Chondrocyte (in vitro differentiated cells): ENCODE measurements around the gene NACC1. TPM values are rescaled to one million over a fixed set of nuclear protein-coding genes. Genes with fewer than 3 reads are reported as not detected.
A peak's percentile ranks its signal among the peaks of the same experiment; 100 is the strongest.

Experiments used
- DNase-seq: peaks from one replicate; pipeline ENCODE4 v3.0.0; 2021; ENCODE audit warnings: mixed read lengths, low spot score
- H3K27ac Mint-ChIP-seq: one replicate; pipeline ENCODE4 v1.8.0; 2021; ENCODE audit warnings: mild to moderate bottlenecking, moderate library complexity, mixed read lengths; ENCODE audit not compliant: unreplicated experiment
- H3K27me3 Mint-ChIP-seq: 2 replicates; pipeline ENCODE4 v1.8.0; 2021; ENCODE audit warnings: low read depth, mixed read lengths
- H3K36me3 Mint-ChIP-seq: 2 replicates; pipeline ENCODE4 v1.8.0; 2021; ENCODE audit warnings: low read depth, mixed read lengths
- H3K4me1 Mint-ChIP-seq: 2 replicates; pipeline ENCODE4 v1.8.0; 2021; ENCODE audit warnings: low read depth, mild to moderate bottlenecking, mixed read lengths
- H3K4me3 Mint-ChIP-seq: one replicate; pipeline ENCODE4 v1.8.0; 2021; ENCODE audit warnings: mild to moderate bottlenecking, moderate library complexity, mixed read lengths; ENCODE audit not compliant: unreplicated experiment
- H3K9me3 Mint-ChIP-seq: 2 replicates; pipeline ENCODE4 v1.8.0; 2021; ENCODE audit warnings: low read depth, mixed read lengths
- total RNA-seq: library from RNA; stranded (reverse); gene quantifications from 3 replicates; pipeline ENCODE4 v1.2.1, GENCODE V29; 2021
- TF ChIP-seq, protein P1 (sequence below): fragments of 200-600 bp; sonication (generic); IDR thresholded peaks from 2 replicates; pipeline ENCODE4 v1.5.0; 2021; ENCODE audit warnings: antibody characterized with exemption, mild to moderate bottlenecking, moderate library complexity

The NACC1 gene
- total RNA-seq, 1 donor from 2014 or later = 47.3 TPM

GRCh38 chr19:13091400-13092157 lies 26.5 kb upstream of the NACC1 start:
- TF ChIP-seq, protein P1, sequence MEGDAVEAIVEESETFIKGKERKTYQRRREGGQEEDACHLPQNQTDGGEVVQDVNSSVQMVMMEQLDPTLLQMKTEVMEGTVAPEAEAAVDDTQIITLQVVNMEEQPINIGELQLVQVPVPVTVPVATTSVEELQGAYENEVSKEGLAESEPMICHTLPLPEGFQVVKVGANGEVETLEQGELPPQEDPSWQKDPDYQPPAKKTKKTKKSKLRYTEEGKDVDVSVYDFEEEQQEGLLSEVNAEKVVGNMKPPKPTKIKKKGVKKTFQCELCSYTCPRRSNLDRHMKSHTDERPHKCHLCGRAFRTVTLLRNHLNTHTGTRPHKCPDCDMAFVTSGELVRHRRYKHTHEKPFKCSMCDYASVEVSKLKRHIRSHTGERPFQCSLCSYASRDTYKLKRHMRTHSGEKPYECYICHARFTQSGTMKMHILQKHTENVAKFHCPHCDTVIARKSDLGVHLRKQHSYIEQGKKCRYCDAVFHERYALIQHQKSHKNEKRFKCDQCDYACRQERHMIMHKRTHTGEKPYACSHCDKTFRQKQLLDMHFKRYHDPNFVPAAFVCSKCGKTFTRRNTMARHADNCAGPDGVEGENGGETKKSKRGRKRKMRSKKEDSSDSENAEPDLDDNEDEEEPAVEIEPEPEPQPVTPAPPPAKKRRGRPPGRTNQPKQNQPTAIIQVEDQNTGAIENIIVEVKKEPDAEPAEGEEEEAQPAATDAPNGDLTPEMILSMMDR = peak; percentile 49
- DNase-seq = peak; percentile 96
- peak overlapping the region; percentile 62 for H3K4me3 Mint-ChIP-seq
- peaks cover 3% of the 10 kb centered on the region for H3K27me3 Mint-ChIP-seq
- H3K27ac Mint-ChIP-seq = peak overlapping the region; percentile 94
- no peaks in the 10 kb centered on the region for H3K9me3 Mint-ChIP-seq
- peaks cover 54% of the 10 kb centered on the region for H3K4me1 Mint-ChIP-seq
- peaks cover 15% of the 10 kb centered on the region for H3K36me3 Mint-ChIP-seq

DNA sequence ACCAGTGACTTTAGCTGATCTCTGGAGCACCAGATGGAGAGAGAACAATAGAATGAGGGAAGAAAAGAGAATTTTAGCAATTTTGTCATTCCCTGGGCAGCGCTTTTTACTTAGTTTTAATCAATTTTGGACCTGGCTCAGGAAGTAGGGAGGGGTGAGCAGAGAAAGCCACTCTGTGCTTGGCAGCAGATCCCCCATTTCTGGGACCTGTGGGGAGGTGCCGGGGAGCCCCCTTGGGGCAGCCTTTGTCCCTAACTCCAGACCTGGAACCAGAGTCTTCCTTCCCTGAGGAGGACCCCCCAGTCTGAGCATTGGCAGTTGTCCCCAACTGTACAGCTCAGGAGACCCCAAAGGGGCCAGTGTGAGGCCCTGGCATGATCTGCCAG lies 25.9 kb upstream of the NACC1 start:
- TF ChIP-seq, protein P1 = no peak
- Mint-ChIP-seq H3K27ac (peak overlapping the region; percentile 94), H3K9me3 (no peaks in the 10 kb centered on the region), H3K27me3 (peaks cover 7% of the 10 kb centered on the region), H3K4me1 (peaks cover 57% of the 10 kb centered on the region), H3K4me3 (peak overlapping the region; percentile 62), H3K36me3 (peaks cover 14% of the 10 kb centered on the region)
- DNase-seq = no peak

DNA sequence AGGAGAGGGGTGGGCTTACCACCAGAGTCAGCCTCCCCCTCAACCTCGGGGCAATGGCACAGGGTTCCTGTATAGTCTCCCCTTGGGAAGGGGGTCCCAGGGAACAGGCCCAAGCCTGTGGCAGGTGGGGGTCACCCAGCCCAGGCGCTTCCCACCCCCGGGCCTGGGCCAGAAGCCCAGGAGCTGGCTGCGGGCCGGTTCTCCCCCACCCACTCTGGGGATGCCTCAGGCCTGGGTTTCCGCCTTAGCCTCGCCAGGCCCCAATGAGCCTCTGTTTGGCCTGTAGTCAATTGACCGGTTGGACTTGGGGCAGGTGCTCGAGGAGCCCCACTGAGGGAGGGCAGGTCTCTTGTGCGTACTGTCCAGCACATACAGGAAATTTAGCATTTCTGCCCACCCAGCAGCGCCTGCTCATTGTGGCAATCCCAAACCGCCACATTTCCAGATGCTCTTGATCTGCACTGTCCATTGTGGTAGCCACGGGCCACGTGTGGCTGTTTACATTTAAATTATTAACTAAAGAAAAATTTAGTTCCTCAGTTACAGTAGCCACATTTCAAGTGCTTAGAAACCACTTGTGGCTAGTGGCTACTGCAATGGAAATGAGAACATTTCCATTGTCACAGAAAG lies 25.3 kb upstream of the NACC1 start:
- DNase-seq = no peak
- TF ChIP-seq, protein P1 = no peak
- no peaks in the 10 kb centered on the region for H3K9me3 Mint-ChIP-seq
- H3K27me3 Mint-ChIP-seq = peaks cover 7% of the 10 kb centered on the region
- H3K27ac Mint-ChIP-seq = peak overlapping the region; percentile 71
- no peak overlapping the region for H3K4me3 Mint-ChIP-seq
- peaks cover 57% of the 10 kb centered on the region for H3K4me1 Mint-ChIP-seq
- peaks cover 13% of the 10 kb centered on the region for H3K36me3 Mint-ChIP-seq

DNA sequence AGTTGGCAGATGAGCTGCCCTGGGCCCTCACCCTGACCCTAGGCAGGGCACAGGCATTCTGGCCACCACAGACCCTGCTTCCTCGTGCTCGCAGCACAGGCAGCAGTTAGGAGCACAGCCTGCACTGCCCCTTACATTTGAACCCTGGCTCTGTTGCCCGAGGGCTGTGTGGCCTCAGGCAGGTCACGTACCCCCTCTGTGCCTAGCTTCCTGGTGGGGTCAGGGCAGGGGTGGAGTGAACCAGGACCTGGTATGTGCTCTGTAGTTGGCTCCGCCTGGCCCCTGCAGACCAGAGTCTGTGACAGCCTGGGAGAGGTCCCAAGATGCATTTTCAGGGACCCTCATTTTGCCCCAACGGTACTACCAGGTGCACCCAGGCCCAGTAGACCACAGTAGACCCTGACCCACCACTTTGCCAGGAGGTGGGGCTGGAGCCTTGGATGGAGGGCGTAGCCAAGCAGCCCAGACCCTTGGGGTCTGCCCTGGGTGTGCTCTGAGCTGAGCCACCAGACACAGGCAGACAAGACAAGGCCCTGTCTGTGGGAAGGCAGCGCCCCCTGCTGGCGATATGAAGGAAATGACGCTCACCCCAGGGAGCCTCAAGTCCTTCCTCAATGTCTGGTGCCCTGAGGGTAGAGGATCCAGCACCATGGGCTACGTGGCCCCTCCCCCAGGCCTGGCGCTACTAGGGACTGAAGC lies 24.5 kb upstream of the NACC1 start:
- peaks cover 10% of the 10 kb centered on the region for H3K27me3 Mint-ChIP-seq
- no peaks in the 10 kb centered on the region for H3K9me3 Mint-ChIP-seq
- H3K4me3 Mint-ChIP-seq = no peak overlapping the region
- H3K27ac Mint-ChIP-seq = peak overlapping the region; percentile 61
- H3K4me1 Mint-ChIP-seq = peaks cover 61% of the 10 kb centered on the region
- no peak for DNase-seq
- peaks cover 8% of the 10 kb centered on the region for H3K36me3 Mint-ChIP-seq
- TF ChIP-seq, protein P1 = peak; percentile 97

DNA sequence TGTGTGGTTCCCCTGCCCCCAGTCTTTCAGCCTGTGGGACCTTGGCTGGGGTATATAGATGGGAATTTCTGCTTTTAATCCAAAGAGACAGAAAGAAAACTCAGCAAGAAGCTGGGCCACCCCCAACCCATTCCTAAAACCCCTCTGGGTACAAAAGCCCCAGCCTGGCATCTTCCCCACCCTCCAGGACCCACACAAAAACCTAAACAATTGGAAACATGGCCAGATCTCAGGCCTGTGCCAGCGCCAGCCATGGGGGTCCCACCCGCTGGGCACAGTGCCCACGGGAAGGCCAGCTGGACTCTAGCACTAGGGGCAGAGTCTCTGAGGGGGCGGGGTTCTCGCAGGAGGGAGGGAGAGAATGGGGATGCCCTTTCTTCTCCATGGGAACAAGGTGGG lies 24.0 kb upstream of the NACC1 start:
- no peak overlapping the region for H3K4me3 Mint-ChIP-seq
- DNase-seq = no peak
- peaks cover 64% of the 10 kb centered on the region for H3K4me1 Mint-ChIP-seq
- H3K9me3 Mint-ChIP-seq = no peaks in the 10 kb centered on the region
- TF ChIP-seq, protein P1 = peak; percentile 63
- H3K27ac Mint-ChIP-seq = no peak overlapping the region
- peaks cover 7% of the 10 kb centered on the region for H3K36me3 Mint-ChIP-seq
- peaks cover 11% of the 10 kb centered on the region for H3K27me3 Mint-ChIP-seq
